ENCODE data around the gene RMDN2.
"Not testable (repeated sequence)": the region's sequence is repeated elsewhere in the genome, so short reads cannot be mapped to it uniquely, and the experiment has no call there.

Gene RMDN2

GRCh38 chr2:37920570-37920969, 4.5 kb upstream of the RMDN2 start:
- intact Hi-C loops (cut with DNase I; ENCODE audit: low total_unique reads), result loop anchor here (5.0 kb wide), 1 partner anchor 138 kb away; no protein-coding TSS in a partner anchor
- DNase-seq, result no peak
- Histone ChIP-seq H3K9me3 (no peaks in the 10 kb centered on the region), H3K4me1 (peaks cover 0 to 17% (median 3%) of the 10 kb centered on the region in 4 donors), H3K4me3 (no peak overlapping the region), H3K36me3 (no peaks in the 10 kb centered on the region), H3K27ac (no peak overlapping the region), H3K27me3 (no peaks in the 10 kb centered on the region)
- TF ChIP-seq CTCF (IDR thresholded peaks at IDR 0.05), result no peak

- Histone ChIP-seq H3K27ac (no peak overlapping the region), H3K36me3 (no peaks in the 10 kb centered on the region), H3K9me3 (no peaks in the 10 kb centered on the region), H3K27me3 (no peaks in the 10 kb centered on the region), H3K4me3 (no peak overlapping the region), H3K4me1 (peaks cover 0 to 15% (median 5%) of the 10 kb centered on the region in 4 donors)
- no peak for TF ChIP-seq CTCF (IDR thresholded peaks at IDR 0.05)
- no peak for DNase-seq
- intact Hi-C loops (cut with DNase I; ENCODE audit: low total_unique reads), result loop anchor here (5.0 kb wide), 1 partner anchor 139 kb away; no protein-coding TSS in a partner anchor
These were observed 3.3 kb upstream of the RMDN2 start for GRCh38 chr2:37921781-37922180.

- H3K4me1 ChIP-seq, result peaks cover 0 to 8% (median 2%) of the 10 kb centered on the region in 4 donors
- no peaks in the 10 kb centered on the region for H3K27me3 ChIP-seq
- no peak overlapping the region for H3K4me3 ChIP-seq
- intact Hi-C loops (cut with DNase I; ENCODE audit: low total_unique reads), result loop anchor here (5.0 kb wide), 1 partner anchor 141 kb away; no protein-coding TSS in a partner anchor
- H3K9me3 ChIP-seq, result no peaks in the 10 kb centered on the region
- no peak for TF ChIP-seq CTCF (IDR thresholded peaks at IDR 0.05)
- H3K27ac ChIP-seq, result no peak overlapping the region
- no peaks in the 10 kb centered on the region for H3K36me3 ChIP-seq
- no peak for DNase-seq
These were observed 1.6 kb upstream of the RMDN2 start for GRCh38 chr2:37923308-37924055.

GRCh38 chr2:37926635-37927034, 1.5 kb downstream of the RMDN2 start:
- intact Hi-C loops (cut with DNase I; ENCODE audit: low total_unique reads), result no loop called here
- Histone ChIP-seq H3K27ac (no peak overlapping the region), H3K9me3 (no peaks in the 10 kb centered on the region), H3K36me3 (peaks cover 0 to 5% (median 0%) of the 10 kb centered on the region in 3 donors), H3K27me3 (no peaks in the 10 kb centered on the region), H3K4me1 (peaks cover 0 to 8% (median 2%) of the 10 kb centered on the region in 4 donors), H3K4me3 (no peak overlapping the region)
- no peak for DNase-seq
- no peak for TF ChIP-seq CTCF (IDR thresholded peaks at IDR 0.05)

GRCh38 chr2:37928377-37928776, 3.3 kb downstream of the RMDN2 start:
- Histone ChIP-seq H3K36me3 (peaks cover 0 to 5% (median 0%) of the 10 kb centered on the region in 3 donors), H3K27me3 (no peaks in the 10 kb centered on the region), H3K27ac (no peak overlapping the region), H3K4me3 (no peak overlapping the region), H3K4me1 (peaks cover 0 to 8% (median 2%) of the 10 kb centered on the region in 4 donors), H3K9me3 (no peaks in the 10 kb centered on the region)
- TF ChIP-seq CTCF (IDR thresholded peaks at IDR 0.05), result no peak
- intact Hi-C loops (cut with DNase I; ENCODE audit: low total_unique reads), result no loop called here
- no peak for DNase-seq

GRCh38 chr2:37930392-37930791, 5.3 kb downstream of the RMDN2 start:
- H3K27me3 ChIP-seq; H3K4me1 ChIP-seq; H3K36me3 ChIP-seq; DNase-seq; H3K9me3 ChIP-seq; intact Hi-C loops (cut with DNase I; ENCODE audit: low total_unique reads); H3K4me3 ChIP-seq; H3K27ac ChIP-seq: not testable (repeated sequence)

- DNase-seq; H3K4me3 ChIP-seq; H3K27ac ChIP-seq; H3K9me3 ChIP-seq; intact Hi-C loops (cut with DNase I; ENCODE audit: low total_unique reads); H3K27me3 ChIP-seq; H3K4me1 ChIP-seq; H3K36me3 ChIP-seq: not testable (repeated sequence)
These were observed 7.8 kb downstream of the RMDN2 start for GRCh38 chr2:37932873-37933272.
